ENCODE results near the gene ARHGEF9.

Gene ARHGEF9

DNA sequence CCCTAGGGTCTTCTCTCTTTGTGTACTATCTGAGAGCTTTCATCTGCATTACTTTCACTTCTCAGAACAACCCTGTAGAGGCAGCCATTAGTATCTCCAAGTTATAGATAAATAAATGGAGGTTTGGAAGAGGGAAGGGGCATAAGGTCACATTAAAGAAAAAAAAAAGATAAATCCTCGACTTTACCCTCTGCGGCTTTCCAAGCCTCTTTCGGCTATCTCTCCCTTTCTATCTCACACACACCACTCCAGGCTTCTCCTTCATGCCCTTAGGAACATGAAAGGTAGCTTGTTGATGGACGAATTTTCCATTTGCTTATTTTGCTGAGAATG, 660 bp upstream of the ARHGEF9 start:
- FAIRE-seq: no peak
- DNase-seq (ENCODE audit: insufficient read length, low spot score): no peak
- TF ChIP-seq, protein P1, sequence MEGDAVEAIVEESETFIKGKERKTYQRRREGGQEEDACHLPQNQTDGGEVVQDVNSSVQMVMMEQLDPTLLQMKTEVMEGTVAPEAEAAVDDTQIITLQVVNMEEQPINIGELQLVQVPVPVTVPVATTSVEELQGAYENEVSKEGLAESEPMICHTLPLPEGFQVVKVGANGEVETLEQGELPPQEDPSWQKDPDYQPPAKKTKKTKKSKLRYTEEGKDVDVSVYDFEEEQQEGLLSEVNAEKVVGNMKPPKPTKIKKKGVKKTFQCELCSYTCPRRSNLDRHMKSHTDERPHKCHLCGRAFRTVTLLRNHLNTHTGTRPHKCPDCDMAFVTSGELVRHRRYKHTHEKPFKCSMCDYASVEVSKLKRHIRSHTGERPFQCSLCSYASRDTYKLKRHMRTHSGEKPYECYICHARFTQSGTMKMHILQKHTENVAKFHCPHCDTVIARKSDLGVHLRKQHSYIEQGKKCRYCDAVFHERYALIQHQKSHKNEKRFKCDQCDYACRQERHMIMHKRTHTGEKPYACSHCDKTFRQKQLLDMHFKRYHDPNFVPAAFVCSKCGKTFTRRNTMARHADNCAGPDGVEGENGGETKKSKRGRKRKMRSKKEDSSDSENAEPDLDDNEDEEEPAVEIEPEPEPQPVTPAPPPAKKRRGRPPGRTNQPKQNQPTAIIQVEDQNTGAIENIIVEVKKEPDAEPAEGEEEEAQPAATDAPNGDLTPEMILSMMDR (IDR thresholded peaks at IDR 0.05; ENCODE audit: insufficient read depth, missing control alignments): no peak

DNA sequence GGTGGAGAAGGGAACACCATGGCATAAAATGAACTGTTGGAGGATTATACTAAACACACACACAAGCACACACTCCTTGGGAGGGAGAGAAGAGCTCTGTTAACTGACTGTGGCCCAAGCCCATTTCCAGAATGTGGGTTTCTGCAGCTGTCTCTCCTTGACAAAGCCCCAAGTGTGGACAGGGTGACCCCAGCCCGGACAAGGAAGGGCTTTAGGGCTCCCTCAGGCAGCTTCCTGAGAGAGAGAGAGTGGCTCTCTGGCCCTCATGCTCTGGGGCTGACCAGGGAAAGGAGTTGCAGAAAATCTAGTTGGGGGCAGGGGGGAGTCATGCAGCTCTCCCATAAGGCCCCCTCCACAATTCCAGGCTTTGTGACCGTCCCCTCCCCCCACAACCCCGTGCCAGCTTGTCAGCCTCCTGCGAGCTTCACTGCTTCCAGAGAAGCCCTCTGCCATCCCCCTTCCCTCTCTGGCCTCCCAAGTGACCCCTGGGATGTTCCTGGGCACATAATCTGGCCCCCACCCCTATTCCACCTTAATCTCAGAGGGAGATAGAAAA, 590 bp downstream of the ARHGEF9 start:
- no peak for FAIRE-seq
- TF ChIP-seq, protein P1 (IDR thresholded peaks at IDR 0.05; ENCODE audit: insufficient read depth, missing control alignments): no peak
- DNase-seq (ENCODE audit: insufficient read length, low spot score): no peak

DNA sequence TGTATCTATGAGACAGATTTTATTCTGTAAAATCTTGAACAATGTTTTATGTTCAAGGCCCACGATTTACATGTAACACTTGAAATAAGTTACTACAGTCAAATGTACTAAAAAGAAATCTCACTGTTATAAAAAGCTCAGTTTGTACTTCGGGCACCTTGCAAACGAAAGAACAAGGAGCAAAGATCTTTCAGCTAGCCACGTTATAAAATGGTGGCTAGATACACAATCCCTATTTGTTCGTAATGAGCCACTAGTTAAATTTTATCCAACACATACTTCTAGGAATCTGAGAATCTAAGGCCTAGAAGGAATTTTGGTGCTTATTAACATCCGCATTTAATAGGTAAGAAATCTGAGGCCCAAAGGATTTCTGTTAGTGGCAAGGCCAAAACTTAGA, 2.5 kb downstream of the ARHGEF9 start:
- TF ChIP-seq, protein P1 (IDR thresholded peaks at IDR 0.05; ENCODE audit: insufficient read depth, missing control alignments): no peak
- DNase-seq (ENCODE audit: insufficient read length, low spot score) (no peak), FAIRE-seq (no peak)

DNA sequence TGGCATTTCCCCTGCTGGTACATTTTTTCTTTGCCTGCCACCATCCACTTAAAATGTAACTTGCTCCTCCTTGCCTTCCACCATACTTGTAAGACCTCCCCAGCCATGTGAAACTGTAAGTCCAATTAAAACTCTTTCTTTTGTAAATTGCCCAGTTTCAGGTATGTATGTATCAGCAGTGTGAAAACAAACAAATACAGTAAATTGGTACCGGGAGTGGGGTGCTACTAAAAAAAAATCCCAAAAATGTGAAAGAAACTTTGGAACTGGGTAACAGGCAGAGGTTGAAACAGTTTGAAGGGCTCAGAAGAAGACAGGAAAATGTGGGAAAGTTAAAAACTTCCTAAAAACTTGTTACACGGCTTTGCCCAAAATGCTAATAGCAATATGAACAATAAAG, 16.3 kb downstream of the ARHGEF9 start:
- TF ChIP-seq, protein P1 (IDR thresholded peaks at IDR 0.05; ENCODE audit: insufficient read depth, missing control alignments): no peak
- FAIRE-seq (no peak), DNase-seq (ENCODE audit: insufficient read length, low spot score) (no peak)

DNA sequence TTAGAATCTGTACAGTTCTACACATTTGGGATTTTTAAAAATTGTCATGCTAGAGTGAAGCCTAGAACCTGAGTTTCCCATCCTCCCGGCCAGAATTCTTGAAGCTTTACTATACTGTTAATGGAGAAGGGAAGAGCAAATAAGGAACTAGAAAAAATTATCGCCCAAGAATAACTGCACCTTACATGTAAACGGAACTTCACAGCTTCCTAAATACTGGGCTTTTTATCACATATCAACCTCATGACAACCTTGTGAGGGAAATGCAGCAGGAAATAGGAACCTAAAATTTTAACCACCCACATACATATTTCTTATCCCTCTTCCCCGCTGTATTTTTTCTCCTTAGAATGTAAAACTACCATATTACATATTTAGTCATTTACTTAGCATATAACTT, 19.3 kb downstream of the ARHGEF9 start:
- DNase-seq (ENCODE audit: insufficient read length, low spot score): no peak
- TF ChIP-seq, protein P1 (IDR thresholded peaks at IDR 0.05; ENCODE audit: insufficient read depth, missing control alignments): no peak

DNA sequence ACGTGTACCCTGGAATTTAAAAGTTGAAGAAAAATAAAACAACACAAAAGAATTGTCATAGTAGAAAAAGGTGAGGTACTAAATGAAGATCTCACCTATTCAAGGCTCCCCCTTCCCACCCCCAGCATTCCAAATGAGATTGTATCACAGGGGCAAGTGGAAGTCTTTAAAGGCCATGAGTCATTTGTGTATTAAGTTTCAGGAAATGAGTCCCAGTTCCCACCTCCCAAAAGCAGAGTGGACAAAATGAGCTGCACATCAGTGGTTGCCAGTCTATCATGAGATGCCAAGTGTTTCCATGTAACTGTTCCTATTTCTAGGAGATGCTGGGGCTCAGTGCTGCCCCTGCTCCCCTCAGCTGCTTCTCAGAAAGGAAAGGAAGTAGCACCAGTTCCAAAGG, 20.1 kb downstream of the ARHGEF9 start:
- FAIRE-seq (no peak), DNase-seq (ENCODE audit: insufficient read length, low spot score) (no peak)
- TF ChIP-seq, protein P1 (IDR thresholded peaks at IDR 0.05; ENCODE audit: insufficient read depth, missing control alignments): no peak

More for the DNA sequence above, 19.3 kb downstream of the ARHGEF9 start:
- FAIRE-seq: no peak

DNA sequence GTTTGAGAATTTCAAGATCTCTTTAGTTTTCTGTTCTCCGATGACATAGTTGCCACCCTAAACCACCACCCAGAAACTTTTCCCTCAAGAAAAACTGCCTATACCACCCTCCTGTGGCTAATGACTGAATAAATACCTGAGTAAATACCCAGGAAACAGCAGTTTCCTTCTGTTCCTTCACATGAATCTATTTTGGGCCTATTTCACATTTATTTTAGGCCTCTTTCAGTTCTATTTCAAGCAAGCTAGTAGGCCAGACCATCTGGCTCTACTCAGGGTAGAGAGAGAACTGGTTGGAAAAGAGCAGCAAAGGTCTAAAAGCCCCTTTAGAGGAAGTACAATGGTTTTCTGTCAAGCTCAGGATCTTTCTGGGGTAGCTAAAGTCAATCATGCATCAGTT, 23.4 kb downstream of the ARHGEF9 start:
- no peak for DNase-seq (ENCODE audit: insufficient read length, low spot score)
- no peak for FAIRE-seq
- TF ChIP-seq, protein P1 (IDR thresholded peaks at IDR 0.05; ENCODE audit: insufficient read depth, missing control alignments): no peak
